GM21423 (cell line): Measurements from ENCODE around the gene PIK3CA.

ENCODE experiments used
- ATAC-seq: cut with Tn5 transposase; IDR thresholded peaks from one replicate; pipeline ENCODE4 v1.9.1; 2021; ENCODE audit warnings: mild to moderate bottlenecking, moderate library complexity; ENCODE audit not compliant: unreplicated experiment

Gene PIK3CA

GRCh38 chr3:179156170-179156569 lies 8.0 kb downstream of the PIK3CA start:
- no peak for ATAC-seq

GRCh38 chr3:179156775-179157174 lies 8.6 kb downstream of the PIK3CA start:
- ATAC-seq = no peak

GRCh38 chr3:179158336-179159039 lies 10.3 kb downstream of the PIK3CA start:
- ATAC-seq = no peak

GRCh38 chr3:179163503-179163902 lies 15.3 kb downstream of the PIK3CA start:
- no peak for ATAC-seq

GRCh38 chr3:179164857-179165256 lies 16.7 kb downstream of the PIK3CA start:
- ATAC-seq = no peak

GRCh38 chr3:179166561-179167201 lies 18.5 kb downstream of the PIK3CA start:
- ATAC-seq = peak; percentile 61

GRCh38 chr3:179168918-179169317 lies 20.8 kb downstream of the PIK3CA start:
- no peak for ATAC-seq

- no peak for ATAC-seq
Observed at GRCh38 chr3:179172546-179172945, 24.4 kb downstream of the PIK3CA start.

GRCh38 chr3:179174316-179174715 lies 26.2 kb downstream of the PIK3CA start:
- peak; percentile 62 for ATAC-seq

- ATAC-seq = no peak
Observed at GRCh38 chr3:179174898-179175297, 26.7 kb downstream of the PIK3CA start.

GRCh38 chr3:179175358-179175757 lies 27.2 kb downstream of the PIK3CA start:
- no peak for ATAC-seq

- no peak for ATAC-seq
Observed at GRCh38 chr3:179177611-179178010, 29.5 kb downstream of the PIK3CA start.

GRCh38 chr3:179179256-179179655 lies 31.1 kb downstream of the PIK3CA start:
- ATAC-seq = no peak

- no peak for ATAC-seq
Observed at GRCh38 chr3:179179979-179180759, 32.0 kb downstream of the PIK3CA start.

- ATAC-seq = peak; percentile 51
Observed at GRCh38 chr3:179181021-179181472, 32.9 kb downstream of the PIK3CA start.

GRCh38 chr3:179181993-179182551 lies 33.9 kb downstream of the PIK3CA start:
- ATAC-seq = peak; percentile 39

- ATAC-seq = no peak
Observed at GRCh38 chr3:179182902-179183301, 34.7 kb downstream of the PIK3CA start.

GRCh38 chr3:179184826-179185225 lies 36.7 kb downstream of the PIK3CA start:
- ATAC-seq = no peak

GRCh38 chr3:179186426-179186825 lies 38.3 kb downstream of the PIK3CA start:
- no peak for ATAC-seq

GRCh38 chr3:179189759-179190158 lies 41.6 kb downstream of the PIK3CA start:
- ATAC-seq = no peak

- no peak for ATAC-seq
Observed at GRCh38 chr3:179190581-179190980, 42.4 kb downstream of the PIK3CA start.
